WTC11 (cell line): ENCODE results near the gene L3HYPDH. TPM values are rescaled to one million over a fixed set of nuclear protein-coding genes. Genes with fewer than 3 reads are reported as not detected.

Experiments used
- ATAC-seq: fragments of 200-7000 bp; cut with Tn5 transposase; 2 replicates; pipeline ENCODE4 v1.10.0; 2021; ENCODE audit warnings: mild to moderate bottlenecking, moderate library complexity
- CTCF ChIA-PET: fragments of 300-600 bp; sonication (Branson Sonifier 250); formaldehyde crosslinking; loops from one replicate; lab custom pipeline; 2021; ENCODE audit warnings: antibody characterized with exemption; lab: Charles Lee
- POLR2A ChIA-PET: fragments of 350-600 bp; sonication (Branson Sonifier 250); formaldehyde crosslinking; loops from one replicate; lab custom pipeline; 2021; ENCODE audit warnings: antibody characterized with exemption; lab: Charles Lee
- DNase-seq: peaks from one replicate; pipeline ENCODE4 v3.0.0; 2021; ENCODE audit warnings: low spot score
- H3K27ac Mint-ChIP-seq: 2 replicates; pipeline ENCODE4 v1.8.0; 2021; ENCODE audit warnings: mixed read lengths
- H3K27me3 Mint-ChIP-seq: 2 replicates; pipeline ENCODE4 v1.8.0; 2021; ENCODE audit warnings: low read depth, mild to moderate bottlenecking, moderate library complexity, mixed read lengths
- H3K36me3 Mint-ChIP-seq: 2 replicates; pipeline ENCODE4 v1.8.0; 2021; ENCODE audit warnings: mixed read lengths
- H3K4me1 Mint-ChIP-seq: 2 replicates; pipeline ENCODE4 v1.8.0; 2022; ENCODE audit warnings: mixed read lengths
- H3K4me3 Mint-ChIP-seq: 2 replicates; pipeline ENCODE4 v1.8.0; 2021; ENCODE audit warnings: mild to moderate bottlenecking, moderate library complexity, mixed read lengths
- H3K9me3 Mint-ChIP-seq: 2 replicates; pipeline ENCODE4 v1.8.0; 2021; ENCODE audit warnings: mixed read lengths
- AR ChIP-seq: fragments of 250-450 bp; sonication (Bioruptor Pico); IDR thresholded peaks from 2 replicates; pipeline ENCODE4 v1.9.0; 2021; ENCODE audit warnings: mild to moderate bottlenecking
- ATF2 ChIP-seq: sonication (generic); formaldehyde crosslinking; IDR thresholded peaks from 2 replicates; pipeline ENCODE4 v1.8.1; 2022; ENCODE audit warnings: low read depth, missing genetic modification reagents, borderline replicate concordance
- CREB1 ChIP-seq: sonication (generic); formaldehyde crosslinking; IDR thresholded peaks from 2 replicates; pipeline ENCODE4 v1.8.0; 2023; ENCODE audit warnings: mild to moderate bottlenecking, missing genetic modification reagents
- CREM ChIP-seq: sonication (generic); formaldehyde crosslinking; IDR thresholded peaks from 2 replicates; pipeline ENCODE4 v1.8.1; 2022; ENCODE audit warnings: mild to moderate bottlenecking, missing genetic modification reagents, moderate library complexity
- EMX1 ChIP-seq: fragments of 250-450 bp; sonication (Bioruptor Pico); IDR thresholded peaks from 2 replicates; pipeline ENCODE4 v1.8.0; 2021; ENCODE audit warnings: mild to moderate bottlenecking
- ETV6 ChIP-seq: sonication (generic); formaldehyde crosslinking; IDR thresholded peaks from 2 replicates; pipeline ENCODE4 v1.8.1; 2022; ENCODE audit warnings: mild to moderate bottlenecking, missing genetic modification reagents
- FOXP1 ChIP-seq: sonication (generic); formaldehyde crosslinking; IDR thresholded peaks from 2 replicates; pipeline ENCODE4 v1.8.0; 2022; ENCODE audit warnings: missing genetic modification reagents, mild to moderate bottlenecking, moderate library complexity, borderline replicate concordance
- GABPB1 ChIP-seq: sonication (generic); formaldehyde crosslinking; IDR thresholded peaks from 2 replicates; pipeline ENCODE4 v1.8.1; 2023; ENCODE audit warnings: mild to moderate bottlenecking, missing genetic modification reagents
- JAZF1 ChIP-seq: fragments of 250-450 bp; sonication (Bioruptor Pico); IDR thresholded peaks from 2 replicates; pipeline ENCODE4 v1.9.0; 2021; ENCODE audit warnings: moderate library complexity, mild to moderate bottlenecking, inconsistent platforms
- KAT7 ChIP-seq: sonication (generic); formaldehyde crosslinking; IDR thresholded peaks from 2 replicates; pipeline ENCODE4 v1.8.1; 2023; ENCODE audit warnings: missing genetic modification reagents, mild to moderate bottlenecking, borderline replicate concordance
- MYBL2 ChIP-seq: sonication (generic); formaldehyde crosslinking; IDR thresholded peaks from 2 replicates; pipeline ENCODE4 v1.8.1; 2023; ENCODE audit warnings: mild to moderate bottlenecking, moderate library complexity, missing genetic modification reagents
- NFATC4 ChIP-seq: fragments of 250-450 bp; sonication (Bioruptor Pico); IDR thresholded peaks from 2 replicates; pipeline ENCODE4 v1.9.0; 2021; ENCODE audit warnings: mild to moderate bottlenecking
- NR1H2 ChIP-seq: sonication (generic); formaldehyde crosslinking; IDR thresholded peaks from 2 replicates; pipeline ENCODE4 v1.9.0; 2021; ENCODE audit warnings: mild to moderate bottlenecking, moderate library complexity, missing genetic modification reagents
- RORB ChIP-seq: fragments of 250-450 bp; sonication (Bioruptor Pico); IDR thresholded peaks from 2 replicates; pipeline ENCODE4 v1.9.0; 2021; ENCODE audit warnings: mild to moderate bottlenecking
- SOX15 ChIP-seq: fragments of 250-450 bp; sonication (Bioruptor Pico); IDR thresholded peaks from 2 replicates; pipeline ENCODE4 v1.9.0; 2021; ENCODE audit warnings: mild to moderate bottlenecking
- ZMAT4 ChIP-seq: fragments of 250-450 bp; sonication (Bioruptor Pico); IDR thresholded peaks from 2 replicates; pipeline ENCODE4 v1.9.0; 2021; ENCODE audit warnings: mild to moderate bottlenecking
- ZNF416 ChIP-seq: fragments of 250-450 bp; sonication (Bioruptor Pico); IDR thresholded peaks from 2 replicates; pipeline ENCODE4 v1.9.0; 2021; ENCODE audit warnings: mild to moderate bottlenecking, inconsistent platforms
- ZNF423 ChIP-seq: fragments of 250-450 bp; sonication (Bioruptor Pico); IDR thresholded peaks from 2 replicates; pipeline ENCODE4 v2.1.2; 2022; ENCODE audit warnings: mild to moderate bottlenecking, moderate library complexity
- ZNF425 ChIP-seq: fragments of 250-450 bp; sonication (Bioruptor Pico); conservative IDR thresholded peaks from 2 replicates; pipeline ENCODE4 v1.9.0; 2021; ENCODE audit warnings: mild to moderate bottlenecking
- ZNF532 ChIP-seq: fragments of 250-450 bp; sonication (Bioruptor Pico); IDR thresholded peaks from 2 replicates; pipeline ENCODE4 v1.9.0; 2021; ENCODE audit warnings: mild to moderate bottlenecking, borderline replicate concordance
- total RNA-seq: library from RNA; stranded (reverse); gene quantifications from 3 replicates; pipeline ENCODE4 v1.2.3, GENCODE V29; 2021
- TF ChIP-seq, protein P1 (sequence below): sonication (generic); formaldehyde crosslinking; IDR thresholded peaks from 2 replicates; pipeline ENCODE4 v1.8.0; 2022; ENCODE audit warnings: mild to moderate bottlenecking, missing genetic modification reagents

Gene L3HYPDH
- total RNA-seq, 1 experiment from 2014 or later = 17.5 TPM

GRCh38 chr14:59458486-59458885 is 25.7 kb downstream of the L3HYPDH start:
- TF ChIP-seq NR1H2 (no peak), ZNF416 (CRISPR knock-in tag) (no peak), RORB (CRISPR knock-in tag) (no peak), ATF2 (CRISPR knock-in tag) (no peak), SOX15 (CRISPR knock-in tag) (no peak)
- TF ChIP-seq, all 79 proteins: peak for 0
- CTCF ChIA-PET = interaction anchor here (1.0 kb wide), 1 partner anchor 26 kb away, joined by 3 read pairs; the partner anchor contains the start of genes JKAMP and L3HYPDH

DNA sequence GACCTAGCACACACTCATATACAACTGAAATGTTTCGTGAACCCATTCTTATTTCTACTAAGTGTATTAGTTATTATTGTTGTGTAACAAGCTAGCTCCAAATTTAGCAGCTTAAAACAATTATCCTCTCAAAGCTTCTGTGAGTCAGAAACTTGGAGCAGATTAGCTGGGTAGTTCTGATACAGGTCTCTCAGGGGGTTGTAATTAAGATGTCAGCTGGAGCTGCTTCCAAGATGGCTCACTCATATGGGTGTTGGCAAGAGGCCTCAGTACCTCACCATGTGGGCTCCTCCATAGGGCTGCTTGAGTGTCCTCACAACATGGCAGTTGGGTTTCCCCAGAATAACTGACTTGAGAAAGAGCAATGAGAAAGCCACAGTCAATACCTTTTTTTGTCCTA is 28.8 kb downstream of the L3HYPDH start:
- CTCF ChIA-PET = interaction anchor here (1.1 kb wide), 1 partner anchor 29 kb away, joined by 3 read pairs; the partner anchor contains the start of genes JKAMP and L3HYPDH
- no peak for TF ChIP-seq CREM (CRISPR knock-in tag)
- no peak for TF ChIP-seq AR (CRISPR knock-in tag)
- no peak for TF ChIP-seq JAZF1
- TF ChIP-seq FOXP1 (CRISPR knock-in tag) = no peak
- no peak for TF ChIP-seq NFATC4 (CRISPR knock-in tag)
- no peak for TF ChIP-seq GABPB1 (CRISPR knock-in tag)
- no peak for TF ChIP-seq NR1H2
- no peak for TF ChIP-seq MYBL2 (CRISPR knock-in tag)
- TF ChIP-seq ZNF425 (CRISPR knock-in tag) = no peak
- TF ChIP-seq EMX1 (CRISPR knock-in tag) = no peak
- no peak for TF ChIP-seq KAT7 (CRISPR knock-in tag)
- TF ChIP-seq, protein P1, sequence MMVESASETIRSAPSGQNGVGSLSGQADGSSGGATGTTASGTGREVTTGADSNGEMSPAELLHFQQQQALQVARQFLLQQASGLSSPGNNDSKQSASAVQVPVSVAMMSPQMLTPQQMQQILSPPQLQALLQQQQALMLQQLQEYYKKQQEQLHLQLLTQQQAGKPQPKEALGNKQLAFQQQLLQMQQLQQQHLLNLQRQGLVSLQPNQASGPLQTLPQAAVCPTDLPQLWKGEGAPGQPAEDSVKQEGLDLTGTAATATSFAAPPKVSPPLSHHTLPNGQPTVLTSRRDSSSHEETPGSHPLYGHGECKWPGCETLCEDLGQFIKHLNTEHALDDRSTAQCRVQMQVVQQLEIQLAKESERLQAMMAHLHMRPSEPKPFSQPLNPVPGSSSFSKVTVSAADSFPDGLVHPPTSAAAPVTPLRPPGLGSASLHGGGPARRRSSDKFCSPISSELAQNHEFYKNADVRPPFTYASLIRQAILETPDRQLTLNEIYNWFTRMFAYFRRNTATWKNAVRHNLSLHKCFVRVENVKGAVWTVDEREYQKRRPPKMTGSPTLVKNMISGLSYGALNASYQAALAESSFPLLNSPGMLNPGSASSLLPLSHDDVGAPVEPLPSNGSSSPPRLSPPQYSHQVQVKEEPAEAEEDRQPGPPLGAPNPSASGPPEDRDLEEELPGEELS = no peak
- no peak for TF ChIP-seq ETV6 (CRISPR knock-in tag)
- no peak for TF ChIP-seq ZNF532 (CRISPR knock-in tag)
- TF ChIP-seq CREB1 (CRISPR knock-in tag) = no peak
- TF ChIP-seq ZNF423 (CRISPR knock-in tag) = no peak
- TF ChIP-seq ZMAT4 = no peak
- H3K27me3 Mint-ChIP-seq = no peaks in the 10 kb centered on the region
- H3K4me3 Mint-ChIP-seq = no peak overlapping the region
- POLR2A ChIA-PET = no interaction called here
- peaks cover 12% of the 10 kb centered on the region for H3K9me3 Mint-ChIP-seq
- DNase-seq (no peak), ATAC-seq (no peak)
- no peak overlapping the region for H3K27ac Mint-ChIP-seq
- H3K4me1 Mint-ChIP-seq = no peaks in the 10 kb centered on the region
- peaks cover 19% of the 10 kb centered on the region for H3K36me3 Mint-ChIP-seq

More at GRCh38 chr14:59458486-59458885, 25.7 kb downstream of the L3HYPDH start:
- H3K36me3 Mint-ChIP-seq = peaks cover 19% of the 10 kb centered on the region
- no peak overlapping the region for H3K27ac Mint-ChIP-seq
- ATAC-seq (no peak), DNase-seq (no peak)
- no peak overlapping the region for H3K4me3 Mint-ChIP-seq
- peaks cover 12% of the 10 kb centered on the region for H3K9me3 Mint-ChIP-seq
- H3K4me1 Mint-ChIP-seq = peaks cover 3% of the 10 kb centered on the region
- peaks cover 9% of the 10 kb centered on the region for H3K27me3 Mint-ChIP-seq
- POLR2A ChIA-PET = no interaction called here
